HepG2 (cell line): ENCODE measurements around the gene SLC2A5. TPM values are rescaled to one million over a fixed set of nuclear protein-coding genes. Genes with fewer than 3 reads are reported as not detected.
A peak's percentile ranks its signal among the peaks of the same experiment; 100 is the strongest.

Experiments used
- CREB1 ChIP-seq, 2 experiments: fragments of 450-650 bp in 1 of 2; IDR thresholded peaks; 2 replicates each; pipeline ENCODE4 v1.6.1; 2016 to 2017; ENCODE audit warnings: control low read depth in 1 of 2, mild to moderate bottlenecking in 1 of 2, missing compliant biosample characterization in 1 of 2, missing genetic modification characterization in 1 of 2
- DNMT3B ChIP-seq: conservative IDR thresholded peaks from 2 replicates; pipeline ENCODE4 v1.6.1; 2016; ENCODE audit warnings: missing biosample characterization, control low read depth
- ETV5 ChIP-seq: IDR thresholded peaks from 2 replicates; pipeline ENCODE4 v1.6.1; 2018; ENCODE audit warnings: missing biosample characterization, missing genetic modification reagents, inconsistent platforms, borderline replicate concordance
- FOXA1 ChIP-seq, 2 experiments: fragments of 450-650 bp in 1 of 2; sonication (generic) in 1 of 2; formaldehyde crosslinking in 1 of 2; IDR thresholded peaks; 2 replicates each; pipeline versions ENCODE4 v1.4.0 to v1.6.1; 2016 to 2020; ENCODE audit warnings: missing genetic modification reagents in 1 of 2
- KLF11 ChIP-seq: IDR thresholded peaks from 2 replicates; pipeline ENCODE4 v1.6.1; 2016; ENCODE audit warnings: missing compliant biosample characterization
- KLF15 ChIP-seq: sonication (generic); formaldehyde crosslinking; IDR thresholded peaks from 2 replicates; pipeline ENCODE4 v1.8.1; 2023; ENCODE audit warnings: borderline replicate concordance, mild to moderate bottlenecking, inconsistent platforms, missing genetic modification reagents, mixed read lengths
- MTA3 ChIP-seq: sonication (generic); formaldehyde crosslinking; IDR thresholded peaks from 2 replicates; pipeline ENCODE4 v1.4.0; 2020; ENCODE audit warnings: missing genetic modification reagents
- PCBP2 ChIP-seq: fragments of 200-400 bp; formaldehyde crosslinking; optimal IDR thresholded peaks from 2 replicates; pipeline ENCODE3; 2018; ENCODE audit warnings: low read length, low read depth; ENCODE audit not compliant: poor library complexity, severe bottlenecking
- PHF20 ChIP-seq: sonication (generic); formaldehyde crosslinking; IDR thresholded peaks from 2 replicates; pipeline ENCODE4 v1.5.0; 2020; ENCODE audit warnings: mild to moderate bottlenecking, missing genetic modification reagents
- PLRG1 ChIP-seq: fragments of 450-650 bp; conservative IDR thresholded peaks from 2 replicates; pipeline ENCODE4 v1.6.1; 2016
- RAD21 ChIP-seq: fragments of 450-650 bp; formaldehyde crosslinking; IDR thresholded peaks from 2 replicates; pipeline ENCODE4 v1.5.0; 2020; ENCODE audit warnings: mild to moderate bottlenecking
- RXRB ChIP-seq: IDR thresholded peaks from 2 replicates; pipeline ENCODE4 v1.6.1; 2016; ENCODE audit warnings: borderline replicate concordance, missing genetic modification reagents, missing compliant biosample characterization
- SETDB1 ChIP-seq: sonication (generic); formaldehyde crosslinking; IDR thresholded peaks from 2 replicates; pipeline ENCODE4 v1.5.1; 2020; ENCODE audit warnings: missing genetic modification reagents, mild to moderate bottlenecking, borderline replicate concordance
- SMARCC2 ChIP-seq: fragments of 450-650 bp; IDR thresholded peaks from 2 replicates; pipeline ENCODE4 v1.6.1; 2017; ENCODE audit warnings: antibody characterized with exemption, mild to moderate bottlenecking
- STAG1 ChIP-seq: sonication (generic); formaldehyde crosslinking; IDR thresholded peaks from 2 replicates; pipeline ENCODE4 v1.4.0; 2020; ENCODE audit warnings: missing genetic modification reagents
- TOPORS ChIP-seq: sonication (generic); formaldehyde crosslinking; IDR thresholded peaks from 2 replicates; pipeline ENCODE4 v1.8.0; 2023; ENCODE audit warnings: mild to moderate bottlenecking, missing genetic modification reagents
- YEATS2 ChIP-seq: sonication (generic); formaldehyde crosslinking; IDR thresholded peaks from 2 replicates; pipeline ENCODE4 v1.4.0; 2020; ENCODE audit warnings: missing genetic modification reagents, borderline replicate concordance
- YY1 ChIP-seq: IDR thresholded peaks from 2 replicates; pipeline ENCODE4 v1.6.1; 2011; ENCODE audit warnings: low read length, low read depth, moderate library complexity, mild to moderate bottlenecking; ENCODE audit not compliant: insufficient read depth, insufficient replicate concordance
- ZBTB20 ChIP-seq: sonication (generic); formaldehyde crosslinking; IDR thresholded peaks from 2 replicates; pipeline ENCODE4 v1.8.1; 2023; ENCODE audit warnings: missing genetic modification reagents, low read depth, mild to moderate bottlenecking, borderline replicate concordance
- ZNF354B ChIP-seq: sonication (generic); formaldehyde crosslinking; IDR thresholded peaks from 2 replicates; pipeline ENCODE4 v1.8.0; 2022; ENCODE audit warnings: mild to moderate bottlenecking, missing genetic modification reagents
- ZNF766 ChIP-seq: sonication (generic); formaldehyde crosslinking; IDR thresholded peaks from 2 replicates; pipeline ENCODE4 v1.5.0; 2020; ENCODE audit warnings: missing genetic modification reagents, borderline replicate concordance
- polyA plus RNA-seq, 8 experiments: library from polyadenylated mRNA; depleted of rRNA in 3 of 8; stranded (reverse) in 7 of 8; unstranded in 1 of 8; fragments of >200 nt; fragmentation: Illumina TruSeq in 4 of 8; extraction: Trizol in 4 of 8; gene quantifications; 2 replicates each; pipeline versions ENCODE4 v1.2.1 to v1.2.3, GENCODE V29; 2011 to 2016; ENCODE audit warnings: low read depth in 4 of 8, missing spikeins in 1 of 8, mixed read lengths in 1 of 8; ENCODE audit not compliant: insufficient read depth in 1 of 8
- total RNA-seq, 5 experiments: library from RNA; depleted of rRNA; stranded (reverse); fragments of >200 nt; fragmentation: Illumina TruSeq; extraction: Trizol; gene quantifications; 2 replicates each; pipeline ENCODE4 v1.2.3, GENCODE V29; 2016; ENCODE audit warnings: low read depth in 1 of 5
- TF ChIP-seq, protein P1 (sequence below): sonication (generic); formaldehyde crosslinking; IDR thresholded peaks from 2 replicates; pipeline ENCODE4 v1.5.0; 2020; ENCODE audit warnings: mild to moderate bottlenecking, missing genetic modification reagents
- TF ChIP-seq, protein P2 (sequence below): sonication (generic); formaldehyde crosslinking; IDR thresholded peaks from 2 replicates; pipeline ENCODE4 v1.4.0; 2020; ENCODE audit warnings: mild to moderate bottlenecking, missing genetic modification reagents
- TF ChIP-seq, protein P3 (sequence below): sonication (generic); formaldehyde crosslinking; IDR thresholded peaks from 2 replicates; pipeline ENCODE4 v1.4.0; 2020; ENCODE audit warnings: mild to moderate bottlenecking, missing genetic modification reagents
- TF ChIP-seq, protein P4 (sequence below): sonication (generic); formaldehyde crosslinking; IDR thresholded peaks from 2 replicates; pipeline ENCODE4 v1.4.0; 2020; ENCODE audit warnings: missing genetic modification reagents

Gene SLC2A5
- total and polyA plus RNA-seq, 2 of the 13 experiments (the other 11 are each of a cell fraction or from before 2014, with no cell fraction given): 0.04 to 0.54 TPM

DNA sequence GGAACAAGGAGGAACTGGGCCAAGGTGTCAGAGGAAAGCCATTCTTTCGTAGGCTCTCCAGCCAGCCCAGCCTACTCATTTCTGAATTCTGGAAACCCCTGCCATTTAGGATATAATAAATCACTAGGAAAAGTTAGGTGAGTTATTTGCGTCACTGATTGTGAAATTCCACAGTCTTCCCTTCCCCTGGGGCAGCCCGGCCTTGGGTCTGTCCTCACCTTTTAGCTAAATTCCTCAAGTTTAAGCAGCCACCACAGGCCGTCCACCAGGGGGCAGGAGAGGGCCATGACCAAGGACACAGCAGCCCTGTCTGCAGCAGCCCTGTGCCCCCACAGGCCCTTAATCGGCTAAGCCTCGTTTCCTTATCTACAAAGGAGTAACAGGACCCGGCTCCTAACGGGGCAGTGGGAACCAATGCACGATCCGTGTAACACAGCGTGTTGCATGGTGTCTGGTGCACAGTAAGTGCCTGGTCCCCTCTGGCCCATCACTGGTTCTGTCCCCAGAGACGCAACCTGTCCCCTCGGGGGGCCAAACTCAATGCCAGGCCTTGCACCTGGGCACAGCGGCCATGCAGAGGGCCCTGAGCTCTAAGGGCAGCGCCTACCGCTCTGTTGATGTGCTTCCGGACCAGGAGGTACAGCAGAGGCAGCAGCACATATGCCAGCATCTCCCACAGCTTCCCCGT, 41.4 kb upstream of the SLC2A5 start (continued):
- TF ChIP-seq, protein P1, sequence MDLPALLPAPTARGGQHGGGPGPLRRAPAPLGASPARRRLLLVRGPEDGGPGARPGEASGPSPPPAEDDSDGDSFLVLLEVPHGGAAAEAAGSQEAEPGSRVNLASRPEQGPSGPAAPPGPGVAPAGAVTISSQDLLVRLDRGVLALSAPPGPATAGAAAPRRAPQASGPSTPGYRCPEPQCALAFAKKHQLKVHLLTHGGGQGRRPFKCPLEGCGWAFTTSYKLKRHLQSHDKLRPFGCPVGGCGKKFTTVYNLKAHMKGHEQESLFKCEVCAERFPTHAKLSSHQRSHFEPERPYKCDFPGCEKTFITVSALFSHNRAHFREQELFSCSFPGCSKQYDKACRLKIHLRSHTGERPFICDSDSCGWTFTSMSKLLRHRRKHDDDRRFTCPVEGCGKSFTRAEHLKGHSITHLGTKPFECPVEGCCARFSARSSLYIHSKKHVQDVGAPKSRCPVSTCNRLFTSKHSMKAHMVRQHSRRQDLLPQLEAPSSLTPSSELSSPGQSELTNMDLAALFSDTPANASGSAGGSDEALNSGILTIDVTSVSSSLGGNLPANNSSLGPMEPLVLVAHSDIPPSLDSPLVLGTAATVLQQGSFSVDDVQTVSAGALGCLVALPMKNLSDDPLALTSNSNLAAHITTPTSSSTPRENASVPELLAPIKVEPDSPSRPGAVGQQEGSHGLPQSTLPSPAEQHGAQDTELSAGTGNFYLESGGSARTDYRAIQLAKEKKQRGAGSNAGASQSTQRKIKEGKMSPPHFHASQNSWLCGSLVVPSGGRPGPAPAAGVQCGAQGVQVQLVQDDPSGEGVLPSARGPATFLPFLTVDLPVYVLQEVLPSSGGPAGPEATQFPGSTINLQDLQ (CRISPR knock-in tag): no peak
- TF ChIP-seq, protein P2, sequence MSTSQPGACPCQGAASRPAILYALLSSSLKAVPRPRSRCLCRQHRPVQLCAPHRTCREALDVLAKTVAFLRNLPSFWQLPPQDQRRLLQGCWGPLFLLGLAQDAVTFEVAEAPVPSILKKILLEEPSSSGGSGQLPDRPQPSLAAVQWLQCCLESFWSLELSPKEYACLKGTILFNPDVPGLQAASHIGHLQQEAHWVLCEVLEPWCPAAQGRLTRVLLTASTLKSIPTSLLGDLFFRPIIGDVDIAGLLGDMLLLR (CRISPR knock-in tag): no peak
- TF ChIP-seq SMARCC2: no peak
- TF ChIP-seq, protein P3, sequence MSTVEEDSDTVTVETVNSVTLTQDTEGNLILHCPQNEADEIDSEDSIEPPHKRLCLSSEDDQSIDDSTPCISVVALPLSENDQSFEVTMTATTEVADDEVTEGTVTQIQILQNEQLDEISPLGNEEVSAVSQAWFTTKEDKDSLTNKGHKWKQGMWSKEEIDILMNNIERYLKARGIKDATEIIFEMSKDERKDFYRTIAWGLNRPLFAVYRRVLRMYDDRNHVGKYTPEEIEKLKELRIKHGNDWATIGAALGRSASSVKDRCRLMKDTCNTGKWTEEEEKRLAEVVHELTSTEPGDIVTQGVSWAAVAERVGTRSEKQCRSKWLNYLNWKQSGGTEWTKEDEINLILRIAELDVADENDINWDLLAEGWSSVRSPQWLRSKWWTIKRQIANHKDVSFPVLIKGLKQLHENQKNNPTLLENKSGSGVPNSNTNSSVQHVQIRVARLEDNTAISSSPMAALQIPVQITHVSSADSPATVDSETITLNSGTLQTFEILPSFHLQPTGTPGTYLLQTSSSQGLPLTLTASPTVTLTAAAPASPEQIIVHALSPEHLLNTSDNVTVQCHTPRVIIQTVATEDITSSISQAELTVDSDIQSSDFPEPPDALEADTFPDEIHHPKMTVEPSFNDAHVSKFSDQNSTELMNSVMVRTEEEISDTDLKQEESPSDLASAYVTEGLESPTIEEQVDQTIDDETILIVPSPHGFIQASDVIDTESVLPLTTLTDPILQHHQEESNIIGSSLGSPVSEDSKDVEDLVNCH: no peak
- TF ChIP-seq STAG1 (CRISPR knock-in tag): peak; percentile 94
- no peak for TF ChIP-seq CREB1 (IDR thresholded peaks at IDR 0.05)
- 0 out of 2 replicates have a peak, but pooled peaks have one; percentile 29 for TF ChIP-seq CREB1 (CRISPR knock-in tag; IDR thresholded peaks at IDR 0.05)
- TF ChIP-seq FOXA1 (IDR thresholded peaks at IDR 0.05): no peak
- no peak for TF ChIP-seq FOXA1 (CRISPR knock-in tag; IDR thresholded peaks at IDR 0.05)
- no peak for TF ChIP-seq SETDB1
- no peak for TF ChIP-seq PHF20 (CRISPR knock-in tag)
- TF ChIP-seq, protein P4, sequence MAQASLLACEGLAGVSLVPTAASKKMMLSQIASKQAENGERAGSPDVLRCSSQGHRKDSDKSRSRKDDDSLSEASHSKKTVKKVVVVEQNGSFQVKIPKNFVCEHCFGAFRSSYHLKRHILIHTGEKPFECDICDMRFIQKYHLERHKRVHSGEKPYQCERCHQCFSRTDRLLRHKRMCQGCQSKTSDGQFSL (CRISPR knock-in tag): no peak
- no peak for TF ChIP-seq DNMT3B (CRISPR knock-in tag)
- TF ChIP-seq TOPORS: no peak
- no peak for TF ChIP-seq PLRG1
- no peak for TF ChIP-seq YEATS2
- TF ChIP-seq PCBP2: no peak
- no peak for TF ChIP-seq KLF11 (CRISPR knock-in tag)
- peak; percentile 93 for TF ChIP-seq RAD21 (CRISPR knock-in tag)
- no peak for TF ChIP-seq KLF15
- TF ChIP-seq ZBTB20 (CRISPR knock-in tag): no peak
- TF ChIP-seq ETV5 (CRISPR knock-in tag): no peak; the same call in 1 of the 2 replicates
- peak; percentile 12; the same call in 1 of the 2 replicates for TF ChIP-seq RXRB (CRISPR knock-in tag)
- TF ChIP-seq ZNF354B (CRISPR knock-in tag): no peak
- no peak for TF ChIP-seq ZNF766 (CRISPR knock-in tag)
- TF ChIP-seq MTA3: no peak
- no peak for TF ChIP-seq YY1
